GM12891 (cell line): ENCODE results near the gene CCDC160.

Experiments
- POLR2A ChIP-seq: IDR thresholded peaks from 2 replicates; pipeline ENCODE4 v1.6.1; 2011; ENCODE audit warnings: low read depth, low read length, control low read depth
- POLR2AphosphoS5 ChIP-seq: IDR thresholded peaks from 2 replicates; pipeline ENCODE4 v1.6.1; 2011; ENCODE audit warnings: low read depth, low read length, control low read depth
- TAF1 ChIP-seq: IDR thresholded peaks from 2 replicates; pipeline ENCODE4 v1.6.1; 2011; ENCODE audit warnings: low read depth, low read length, control low read depth

DNA sequence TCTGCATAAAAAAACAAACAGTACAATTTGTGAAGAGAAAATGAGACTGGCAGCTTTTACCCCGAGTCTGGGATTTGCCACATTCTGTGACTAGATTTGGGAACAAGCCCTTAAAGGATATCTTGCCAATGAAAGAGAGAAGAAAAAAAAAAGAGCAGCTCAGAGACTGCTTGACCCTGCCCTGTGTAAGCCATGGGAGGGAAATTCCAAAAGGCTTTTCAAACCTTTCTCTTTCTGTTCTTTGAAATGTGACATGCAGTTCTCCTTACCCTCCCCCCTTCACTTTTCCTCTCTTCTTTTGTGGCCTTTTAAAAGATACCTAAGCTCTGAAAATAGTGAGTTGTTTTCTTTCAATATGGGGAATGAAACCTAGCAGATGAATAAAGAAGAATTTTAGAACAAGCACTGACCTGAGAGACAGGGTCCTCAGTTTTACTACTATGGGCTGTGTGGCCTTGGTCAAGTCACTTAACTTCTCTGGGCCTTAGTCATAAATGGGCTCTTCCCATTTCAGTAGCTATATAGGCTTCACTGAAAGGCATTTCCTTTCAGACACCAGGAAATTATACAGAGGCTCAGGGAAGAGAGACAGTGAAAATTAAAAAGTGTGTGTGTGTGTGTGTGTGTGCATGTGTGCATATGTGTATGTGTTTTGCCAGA, 5.1 kb downstream of the CCDC160 start:
- TF ChIP-seq POLR2AphosphoS5: no peak
- no peak for TF ChIP-seq POLR2A
- no peak for TF ChIP-seq TAF1
